SK-N-SH (cell line): ENCODE results near the gene TUNAR. TPM values are rescaled to one million over a fixed set of nuclear protein-coding genes. Genes with fewer than 3 reads are reported as not detected.

Experiments
- CTCF ChIA-PET: fragments of 300-600, 350-600 bp; formaldehyde crosslinking; extraction: SDS; loops from one replicate; lab custom pipeline; 2021; lab: Yijun Ruan, JAX
- POLR2A ChIA-PET: fragments of 350-600 bp; sonication (Branson Sonifier 250); formaldehyde crosslinking; extraction: SDS; loops from one replicate; lab custom pipeline; 2020; ENCODE audit warnings: antibody characterized with exemption, inconsistent platforms; lab: Yijun Ruan, JAX
- DNase-seq: peaks from one replicate; pipeline ENCODE4 v3.0.0; 2012
- H2AFZ ChIP-seq: fragments of 200-600 bp; sonication (generic); 2 replicates; pipeline ENCODE4 v1.8.1; 2016; ENCODE audit warnings: antibody characterized with exemption, mild to moderate bottlenecking, low read depth
- H3F3A ChIP-seq: fragments of 200-600 bp; sonication (generic); replicated peaks from 2 replicates; pipeline ENCODE3; 2016; ENCODE audit warnings: antibody characterized with exemption, mild to moderate bottlenecking; ENCODE audit not compliant: insufficient read depth
- H3K27ac ChIP-seq, 2 experiments: fragments of 200-500 bp in 1 of 2; fragments of 200-600 bp in 1 of 2; sonication (Bioruptor generic) in 1 of 2; sonication (generic), shearing (Covaris generic) in 1 of 2; 2 replicates each; pipeline versions ENCODE4 v1.5.1 to v1.6.1; 2014 to 2016; ENCODE audit warnings: low read depth in 2 of 2, inconsistent platforms in 1 of 2, low read length in 1 of 2, mild to moderate bottlenecking in 1 of 2, mixed read lengths in 1 of 2
- H3K27me3 ChIP-seq: fragments of 200-600 bp; sonication (generic), shearing (Covaris generic); 2 replicates; pipeline ENCODE4 v1.6.1; 2016; ENCODE audit warnings: mixed run types; ENCODE audit not compliant: insufficient read depth
- H3K36me3 ChIP-seq, 2 experiments: fragments of 200-500 bp in 1 of 2; fragments of 200-600 bp in 1 of 2; sonication (Bioruptor generic) in 1 of 2; sonication (generic) in 1 of 2; replicated peaks in 1 of 2; 2 replicates each; pipeline versions ENCODE3 to v1.5.1; 2014 to 2016; ENCODE audit warnings: low read length in 1 of 2, mild to moderate bottlenecking in 1 of 2; ENCODE audit not compliant: insufficient read depth in 2 of 2, control insufficient read depth in 1 of 2
- H3K4me1 ChIP-seq, 2 experiments: fragments of 200-500 bp in 1 of 2; fragments of 200-600 bp in 1 of 2; sonication (Bioruptor generic) in 1 of 2; sonication (generic), shearing (Covaris generic) in 1 of 2; 2 replicates each; pipeline versions ENCODE4 v1.5.1 to v1.6.1; 2014 to 2016; ENCODE audit warnings: low read depth in 1 of 2, low read length in 1 of 2, mixed run types in 1 of 2; ENCODE audit not compliant: insufficient read depth in 2 of 2, control insufficient read depth in 1 of 2
- H3K4me2 ChIP-seq: fragments of 200-600 bp; sonication (generic), shearing (Covaris generic); 2 replicates; pipeline ENCODE4 v1.6.1; 2017; ENCODE audit warnings: mixed run types
- H3K4me3 ChIP-seq, 2 experiments: fragments of 200-500 bp in 1 of 2; fragments of 200-600 bp in 1 of 2; sonication (Bioruptor generic) in 1 of 2; sonication (generic), shearing (Covaris generic) in 1 of 2; 2 replicates each; pipeline versions ENCODE4 v1.5.1 to v1.8.1; 2014 to 2016; ENCODE audit warnings: low read depth in 2 of 2, inconsistent platforms in 1 of 2, low read length in 1 of 2, mild to moderate bottlenecking in 1 of 2, mixed read lengths in 1 of 2, moderate library complexity in 1 of 2
- H3K79me2 ChIP-seq: fragments of 200-600 bp; sonication (generic); 2 replicates; pipeline ENCODE4 v1.8.1; 2017; ENCODE audit warnings: mild to moderate bottlenecking; ENCODE audit not compliant: insufficient read depth
- H3K9ac ChIP-seq: fragments of 200-600 bp; sonication (generic); 2 replicates; pipeline ENCODE4 v1.6.1; 2017; ENCODE audit warnings: mixed run types
- H3K9me2 ChIP-seq: fragments of 200-600 bp; sonication (generic); 2 replicates; pipeline ENCODE4 v1.6.1; 2017; ENCODE audit warnings: mixed run types
- H3K9me3 ChIP-seq: fragments of 200-600 bp; sonication (generic); 2 replicates; pipeline ENCODE4 v1.6.1; 2017; ENCODE audit warnings: mixed run types, mild to moderate bottlenecking, moderate library complexity
- H4K20me1 ChIP-seq: fragments of 200-600 bp; sonication (generic); 2 replicates; pipeline ENCODE4 v1.6.1; 2017; ENCODE audit warnings: mild to moderate bottlenecking, mixed run types; ENCODE audit not compliant: insufficient read depth
- CHD2 ChIP-seq: fragments of 150-350 bp; IDR thresholded peaks from 2 replicates; pipeline ENCODE4 v1.6.1; 2018; ENCODE audit warnings: low read length; ENCODE audit not compliant: partially characterized antibody
- ELF1 ChIP-seq: IDR thresholded peaks from 2 replicates; pipeline ENCODE4 v1.4.0; 2012
- GATA2 ChIP-seq: sonication (generic); formaldehyde crosslinking; IDR thresholded peaks from 2 replicates; pipeline ENCODE4 v1.5.0; 2020; ENCODE audit warnings: mild to moderate bottlenecking, missing genetic modification reagents
- RCOR1 ChIP-seq: fragments of 150-350 bp; IDR thresholded peaks from 2 replicates; pipeline ENCODE4 v1.6.1; 2017; ENCODE audit warnings: antibody characterized with exemption, low read length
- REST ChIP-seq: IDR thresholded peaks from 2 replicates; pipeline ENCODE4 v1.6.1; 2012; ENCODE audit warnings: mild to moderate bottlenecking, low read depth, low read length, moderate library complexity
- RXRA ChIP-seq: IDR thresholded peaks from 2 replicates; pipeline ENCODE4 v1.4.0; 2012; ENCODE audit warnings: low read depth, mild to moderate bottlenecking, borderline replicate concordance
- TAF1 ChIP-seq: IDR thresholded peaks from 2 replicates; pipeline ENCODE4 v1.6.1; 2012; ENCODE audit warnings: low read depth, mild to moderate bottlenecking, low read length, moderate library complexity, borderline replicate concordance
- TCF12 ChIP-seq: IDR thresholded peaks from 2 replicates; pipeline ENCODE4 v1.4.0; 2012
- USF1 ChIP-seq: IDR thresholded peaks from 2 replicates; pipeline ENCODE4 v1.4.0; 2012; ENCODE audit warnings: low read depth, borderline replicate concordance
- WGBS: methylation state at CpG from one replicate; pipeline ENCODE4 v1.1.6; 2017; ENCODE audit warnings: low lambda C conversion rate; 5-methylcytosine and 5-hydroxymethylcytosine counted together
- polyA plus RNA-seq, 3 experiments: library from polyadenylated mRNA; depleted of rRNA; stranded (reverse); fragments of >200 nt; gene quantifications; 2 replicates each; pipeline ENCODE4 v1.2.3, GENCODE V29; 2012
- TF ChIP-seq, protein P1 (sequence below): IDR thresholded peaks from 2 replicates; pipeline ENCODE4; 2012
- TF ChIP-seq, protein P2 (sequence below): IDR thresholded peaks from 2 replicates; pipeline ENCODE4 v1.4.0; 2012; ENCODE audit warnings: low read depth, borderline replicate concordance
- TF ChIP-seq, protein P3 (sequence below): fragments of 150-350 bp; IDR thresholded peaks from 2 replicates; pipeline ENCODE4 v1.6.1; 2016; ENCODE audit warnings: mild to moderate bottlenecking, low read depth, low read length

TUNAR gene
- polyA plus RNA-seq, 1 of the 3 experiments (the other 2 are of a cell fraction): 0.02 TPM

GRCh38 chr14:95915330-95915729 lies 38.7 kb downstream of the TUNAR start:
- ChIA-PET CTCF (no interaction called here), POLR2A (no interaction called here)
- H3K4me3 ChIP-seq: no peak overlapping the region
- H3F3A ChIP-seq: no peaks in the 10 kb centered on the region
- no peaks in the 10 kb centered on the region for H4K20me1 ChIP-seq
- H3K9me2 ChIP-seq: no peaks in the 10 kb centered on the region
- H3K9ac ChIP-seq: no peak overlapping the region
- no peak overlapping the region for H2AFZ ChIP-seq
- H3K27me3 ChIP-seq: no peaks in the 10 kb centered on the region
- no peaks in the 10 kb centered on the region for H3K79me2 ChIP-seq
- WGBS: 37% methylated on average over 7 of the region's 7 CpGs
- H3K4me1 ChIP-seq: peaks cover 0 to 8% of the 10 kb centered on the region in 2 experiments; a peak in 1 of 4 replicates
- no peak overlapping the region for H3K4me2 ChIP-seq
- no peak for TF ChIP-seq TCF12
- TF ChIP-seq, protein P1, sequence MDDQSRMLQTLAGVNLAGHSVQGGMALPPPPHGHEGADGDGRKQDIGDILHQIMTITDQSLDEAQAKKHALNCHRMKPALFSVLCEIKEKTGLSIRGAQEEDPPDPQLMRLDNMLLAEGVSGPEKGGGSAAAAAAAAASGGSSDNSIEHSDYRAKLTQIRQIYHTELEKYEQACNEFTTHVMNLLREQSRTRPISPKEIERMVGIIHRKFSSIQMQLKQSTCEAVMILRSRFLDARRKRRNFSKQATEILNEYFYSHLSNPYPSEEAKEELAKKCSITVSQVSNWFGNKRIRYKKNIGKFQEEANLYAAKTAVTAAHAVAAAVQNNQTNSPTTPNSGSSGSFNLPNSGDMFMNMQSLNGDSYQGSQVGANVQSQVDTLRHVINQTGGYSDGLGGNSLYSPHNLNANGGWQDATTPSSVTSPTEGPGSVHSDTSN: no peak
- TF ChIP-seq, protein P2, sequence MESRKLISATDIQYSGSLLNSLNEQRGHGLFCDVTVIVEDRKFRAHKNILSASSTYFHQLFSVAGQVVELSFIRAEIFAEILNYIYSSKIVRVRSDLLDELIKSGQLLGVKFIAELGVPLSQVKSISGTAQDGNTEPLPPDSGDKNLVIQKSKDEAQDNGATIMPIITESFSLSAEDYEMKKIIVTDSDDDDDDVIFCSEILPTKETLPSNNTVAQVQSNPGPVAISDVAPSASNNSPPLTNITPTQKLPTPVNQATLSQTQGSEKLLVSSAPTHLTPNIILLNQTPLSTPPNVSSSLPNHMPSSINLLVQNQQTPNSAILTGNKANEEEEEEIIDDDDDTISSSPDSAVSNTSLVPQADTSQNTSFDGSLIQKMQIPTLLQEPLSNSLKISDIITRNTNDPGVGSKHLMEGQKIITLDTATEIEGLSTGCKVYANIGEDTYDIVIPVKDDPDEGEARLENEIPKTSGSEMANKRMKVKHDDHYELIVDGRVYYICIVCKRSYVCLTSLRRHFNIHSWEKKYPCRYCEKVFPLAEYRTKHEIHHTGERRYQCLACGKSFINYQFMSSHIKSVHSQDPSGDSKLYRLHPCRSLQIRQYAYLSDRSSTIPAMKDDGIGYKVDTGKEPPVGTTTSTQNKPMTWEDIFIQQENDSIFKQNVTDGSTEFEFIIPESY: no peak
- no peak for TF ChIP-seq GATA2 (CRISPR knock-in tag)
- no peak for TF ChIP-seq TAF1
- no peak for TF ChIP-seq REST
- TF ChIP-seq USF1: no peak
- TF ChIP-seq RCOR1: no peak
- TF ChIP-seq RXRA: no peak
- TF ChIP-seq, protein P3, sequence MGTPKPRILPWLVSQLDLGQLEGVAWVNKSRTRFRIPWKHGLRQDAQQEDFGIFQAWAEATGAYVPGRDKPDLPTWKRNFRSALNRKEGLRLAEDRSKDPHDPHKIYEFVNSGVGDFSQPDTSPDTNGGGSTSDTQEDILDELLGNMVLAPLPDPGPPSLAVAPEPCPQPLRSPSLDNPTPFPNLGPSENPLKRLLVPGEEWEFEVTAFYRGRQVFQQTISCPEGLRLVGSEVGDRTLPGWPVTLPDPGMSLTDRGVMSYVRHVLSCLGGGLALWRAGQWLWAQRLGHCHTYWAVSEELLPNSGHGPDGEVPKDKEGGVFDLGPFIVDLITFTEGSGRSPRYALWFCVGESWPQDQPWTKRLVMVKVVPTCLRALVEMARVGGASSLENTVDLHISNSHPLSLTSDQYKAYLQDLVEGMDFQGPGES: no peak
- no peak for TF ChIP-seq CHD2
- TF ChIP-seq ELF1: no peak
- DNase-seq: no peak
- no peaks in the 10 kb centered on the region for H3K9me3 ChIP-seq
- no peak overlapping the region for H3K27ac ChIP-seq
- H3K36me3 ChIP-seq: no peaks in the 10 kb centered on the region
